WI38 (cell line): Measurements from ENCODE around the gene GOLGA6L7.
"Not testable (repeated sequence)": the region's sequence is repeated elsewhere in the genome, so short reads cannot be mapped to it uniquely, and the experiment has no call there.

Source experiments
- H3K4me3 ChIP-seq: 2 replicates; pipeline ENCODE4 v1.5.1; 2011; ENCODE audit warnings: low read depth, mild to moderate bottlenecking, control low read depth, low read length

GOLGA6L7 gene

DNA sequence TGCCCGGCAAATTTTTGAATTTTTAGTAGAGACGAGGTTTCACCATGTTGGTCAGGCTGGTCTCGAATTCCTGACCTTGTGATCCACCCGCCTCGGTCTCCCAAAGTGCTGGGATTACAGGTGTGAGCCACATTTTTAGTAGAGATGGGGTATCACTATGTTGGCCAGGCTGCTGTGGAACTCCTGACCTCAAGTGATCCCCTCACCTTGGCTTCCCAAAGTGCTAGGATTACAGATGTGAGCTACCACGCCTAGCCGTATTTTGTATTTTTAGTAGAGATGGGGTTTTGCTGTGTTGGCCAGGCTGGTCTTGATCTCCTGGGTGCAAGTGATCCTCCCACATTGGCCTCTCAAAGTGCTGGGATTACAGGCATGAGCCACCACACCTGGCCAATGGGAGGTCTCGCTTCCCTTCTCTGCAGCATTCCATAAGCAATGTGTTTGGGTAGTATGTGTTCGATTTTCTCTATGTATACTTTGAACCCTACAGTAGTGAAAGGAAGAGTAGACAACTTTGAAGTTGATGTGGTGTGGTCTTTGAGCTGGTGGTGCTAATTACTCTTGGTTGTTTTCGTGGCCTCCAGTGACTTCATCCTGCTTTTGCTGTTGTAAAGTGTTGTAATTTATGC, 13.4 kb downstream of the GOLGA6L7 start:
- not testable (repeated sequence) for H3K4me3 ChIP-seq

DNA sequence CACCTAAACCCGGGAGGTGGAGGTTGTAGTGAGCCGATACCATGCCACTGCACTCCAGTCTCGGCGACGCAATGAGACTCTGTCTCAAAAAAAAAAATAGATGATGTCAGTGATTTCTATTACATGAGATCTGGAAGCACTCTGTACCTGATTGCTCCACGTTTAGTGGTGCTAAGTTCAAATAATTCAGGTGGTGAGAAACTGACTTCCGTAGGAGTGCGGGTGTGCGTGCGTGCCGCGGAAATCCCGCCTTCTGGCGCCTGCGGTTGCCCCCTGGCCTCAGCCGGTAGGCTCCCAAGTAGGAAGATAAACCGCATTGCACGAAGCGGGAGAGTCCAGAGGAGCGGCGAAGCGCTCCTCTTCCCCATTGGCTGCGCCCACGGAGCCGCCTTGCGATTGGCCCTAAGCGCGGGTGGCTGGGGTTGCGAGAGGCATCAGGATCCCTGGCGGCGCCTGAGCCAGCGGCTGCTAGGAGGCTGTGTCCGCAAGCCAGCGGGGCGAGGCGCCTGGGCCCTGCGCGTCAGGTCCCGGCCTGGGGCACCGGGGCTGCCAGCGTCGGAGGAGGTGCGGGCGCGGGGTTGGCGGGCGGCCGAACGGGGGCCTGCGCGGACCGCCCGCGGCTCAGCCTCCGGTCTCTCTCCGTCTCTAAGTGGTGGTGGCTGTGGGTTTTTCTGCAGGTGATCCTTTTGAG, 16.4 kb downstream of the GOLGA6L7 start:
- not testable (repeated sequence) for H3K4me3 ChIP-seq

DNA sequence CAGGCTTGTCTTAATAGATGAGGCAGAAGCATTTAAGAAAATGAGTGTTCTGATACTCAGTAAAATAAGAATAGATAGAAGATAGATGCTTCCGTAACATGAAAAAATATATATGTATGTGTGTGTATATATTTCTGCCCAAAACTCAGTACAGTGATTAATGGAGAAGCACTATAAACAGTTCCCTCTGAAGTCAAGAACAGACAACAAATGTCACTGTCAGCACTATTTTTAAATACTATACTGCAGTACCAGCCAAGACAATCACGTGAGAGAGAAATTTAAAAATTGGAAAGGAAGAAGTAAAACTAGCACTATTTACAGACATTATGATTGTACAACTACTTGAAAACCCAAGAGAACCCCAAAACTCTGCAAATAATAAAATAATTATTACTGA, 27.0 kb downstream of the GOLGA6L7 start:
- H3K4me3 ChIP-seq: not testable (repeated sequence)

DNA sequence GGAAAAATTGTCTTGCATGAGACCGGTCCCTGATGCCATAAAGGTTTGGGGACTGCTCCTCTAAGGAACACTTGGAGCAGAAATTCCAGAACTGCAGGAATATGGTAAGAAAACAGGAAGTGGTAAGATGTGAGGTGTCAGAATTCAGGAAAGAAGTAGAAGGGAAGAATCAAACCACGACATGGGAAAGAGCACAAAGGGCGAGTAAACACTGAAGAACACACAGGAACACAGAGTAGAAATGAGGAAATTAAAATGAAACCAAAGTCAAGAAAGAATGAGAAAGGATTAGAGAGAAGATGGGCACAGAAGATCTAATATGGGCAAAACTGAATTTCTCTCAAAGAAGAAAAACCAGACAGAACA, 28.5 kb downstream of the GOLGA6L7 start:
- H3K4me3 ChIP-seq: not testable (repeated sequence)

DNA sequence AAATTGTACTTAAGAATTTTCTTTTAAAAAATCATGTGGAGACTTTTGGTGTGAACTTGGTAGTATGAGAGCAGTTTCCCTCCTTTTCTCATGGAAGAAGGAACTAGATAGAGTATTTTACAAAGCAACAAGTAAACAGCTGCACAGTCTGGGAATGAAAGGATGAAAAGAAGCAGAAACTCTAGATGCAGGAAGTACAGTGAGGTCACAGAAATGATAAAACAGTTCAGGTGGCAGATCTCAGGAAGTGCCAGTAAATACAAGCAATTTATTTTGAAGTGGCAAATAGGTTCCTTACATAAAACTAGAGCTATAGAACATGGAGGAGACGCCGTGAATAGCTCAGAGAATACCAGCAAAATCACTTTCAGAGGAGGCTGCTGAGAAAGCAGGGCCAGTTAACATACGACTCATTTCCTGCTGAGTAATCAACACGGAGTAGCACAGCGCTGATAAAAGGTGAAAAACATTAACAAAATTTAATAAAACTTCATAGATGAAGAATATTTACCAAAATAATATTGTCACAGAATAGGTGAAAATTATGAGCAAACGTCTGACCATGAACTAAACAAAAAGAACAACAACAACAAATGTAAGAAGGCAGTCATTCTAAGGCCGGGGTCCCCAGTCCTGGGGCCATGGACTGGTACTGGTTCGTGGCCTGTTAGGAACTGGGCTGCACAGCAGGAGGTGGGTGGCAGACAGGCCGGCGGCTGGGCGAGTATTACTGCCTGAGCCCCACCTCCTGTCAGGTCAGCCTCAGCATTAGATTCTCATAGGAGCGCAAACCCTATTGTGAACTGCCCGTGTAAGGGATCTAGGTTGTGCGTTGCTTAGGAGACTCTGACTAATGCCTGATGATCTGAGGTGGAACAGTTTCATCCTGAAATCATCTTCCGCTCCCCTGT, 29.2 kb downstream of the GOLGA6L7 start:
- H3K4me3 ChIP-seq: not testable (repeated sequence)

DNA sequence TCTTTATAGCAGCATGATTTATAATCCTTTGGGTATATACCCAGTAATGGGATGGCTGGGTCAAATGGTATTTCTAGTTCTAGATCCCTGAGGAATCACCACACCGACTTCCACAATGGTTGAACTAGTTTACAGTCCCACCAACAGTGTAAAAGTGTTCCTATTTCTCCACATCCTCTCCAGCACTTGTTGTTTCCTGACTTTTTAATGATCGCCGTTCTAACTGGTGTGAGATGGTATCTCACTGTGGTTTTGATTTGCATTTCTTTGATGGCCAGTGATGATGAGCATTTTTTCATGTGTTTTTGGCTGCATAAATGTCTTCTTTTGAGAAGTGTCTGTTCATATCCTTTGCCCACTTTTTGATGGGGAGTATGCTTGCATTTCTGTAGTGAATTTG, 30.3 kb downstream of the GOLGA6L7 start:
- not testable (repeated sequence) for H3K4me3 ChIP-seq

DNA sequence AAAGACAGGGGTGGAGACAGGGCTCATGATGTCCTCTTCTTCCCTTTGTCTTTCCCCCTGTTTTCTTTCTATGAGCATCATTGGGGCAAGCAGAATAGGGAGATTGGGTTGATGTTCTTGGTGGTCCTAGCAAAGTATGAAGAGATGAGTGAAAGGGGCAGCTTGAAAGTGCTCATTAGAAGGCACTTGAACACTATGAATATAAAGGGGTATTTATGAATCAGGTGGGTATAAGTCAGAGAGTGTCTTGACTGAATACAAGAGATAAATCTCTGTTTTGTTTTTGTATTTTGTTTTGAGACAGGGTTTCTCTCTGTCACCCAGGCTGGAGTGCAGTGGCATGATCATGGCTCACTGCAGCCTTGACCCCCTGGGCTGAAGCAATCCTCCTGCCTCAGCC, 34.4 kb downstream of the GOLGA6L7 start:
- H3K4me3 ChIP-seq: not testable (repeated sequence)

DNA sequence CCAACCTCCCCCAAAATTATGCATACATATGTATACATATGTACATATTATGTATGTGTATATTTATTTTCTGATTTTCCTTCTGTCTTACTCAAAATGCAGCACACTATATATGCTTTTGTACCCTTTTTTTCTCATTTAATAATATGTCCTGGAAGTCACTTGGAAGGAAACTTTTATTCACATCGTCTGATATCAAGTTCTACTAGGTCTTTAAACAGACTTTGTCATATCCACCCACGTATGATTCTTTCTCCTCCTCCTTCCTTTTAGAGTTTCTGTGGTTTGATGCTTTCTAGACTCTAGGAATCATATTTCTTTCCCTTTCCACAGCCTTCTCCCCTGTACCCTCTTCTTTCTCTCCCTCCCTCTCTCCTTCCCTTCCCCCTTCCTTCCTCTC, 35.1 kb downstream of the GOLGA6L7 start:
- not testable (repeated sequence) for H3K4me3 ChIP-seq

DNA sequence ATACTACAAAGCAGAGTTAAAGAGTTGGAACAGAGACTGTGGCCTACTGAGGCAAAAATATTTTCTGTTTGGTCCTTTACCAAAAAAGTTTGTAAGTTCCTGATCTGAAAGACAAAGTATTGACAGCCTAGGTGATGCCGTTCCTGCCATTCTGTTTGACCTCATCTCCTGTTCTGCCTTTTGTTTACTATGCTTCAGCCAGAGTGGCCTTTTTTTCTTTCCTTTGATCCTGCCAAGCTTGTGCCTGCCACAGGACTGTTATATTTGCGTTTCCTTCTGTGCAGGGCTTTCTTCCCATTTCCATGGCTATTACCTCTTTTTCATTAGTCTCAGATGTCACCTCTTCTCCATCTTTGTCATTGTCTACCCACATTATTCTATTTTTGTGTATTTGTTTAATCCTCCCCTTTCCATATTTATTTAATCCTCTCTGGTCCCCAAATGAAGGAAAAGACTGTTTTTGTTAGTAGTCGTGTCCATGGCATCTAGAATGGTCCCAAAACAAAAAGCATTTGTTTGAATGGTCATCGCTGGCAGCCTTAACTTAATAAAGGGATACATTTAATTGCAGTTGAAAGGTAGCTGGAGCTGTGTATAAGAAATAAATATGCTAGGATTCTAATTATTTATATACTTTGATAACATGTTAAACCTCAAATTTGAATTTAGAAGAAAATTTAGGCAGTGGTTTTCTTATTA, 36.4 kb downstream of the GOLGA6L7 start:
- H3K4me3 ChIP-seq: not testable (repeated sequence)

DNA sequence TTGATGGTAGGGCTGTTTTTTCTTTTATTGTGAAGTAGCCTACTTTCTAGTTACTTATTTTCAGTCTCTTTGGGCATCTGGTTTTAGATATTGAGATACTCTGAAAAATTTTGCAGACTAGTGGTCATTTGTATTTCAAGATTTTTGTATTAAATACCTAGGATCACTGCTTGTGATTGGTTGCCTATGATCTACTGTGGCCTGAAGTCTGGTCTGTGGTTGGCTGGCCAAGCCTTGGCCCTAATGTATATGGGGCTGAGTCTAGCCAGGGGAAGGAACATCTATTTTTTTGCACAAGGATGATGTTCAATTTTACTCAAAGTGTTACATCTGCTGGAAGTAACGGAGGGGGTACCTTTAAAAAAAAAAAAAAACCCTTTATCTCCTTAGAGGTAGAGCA, 38.0 kb downstream of the GOLGA6L7 start:
- not testable (repeated sequence) for H3K4me3 ChIP-seq

DNA sequence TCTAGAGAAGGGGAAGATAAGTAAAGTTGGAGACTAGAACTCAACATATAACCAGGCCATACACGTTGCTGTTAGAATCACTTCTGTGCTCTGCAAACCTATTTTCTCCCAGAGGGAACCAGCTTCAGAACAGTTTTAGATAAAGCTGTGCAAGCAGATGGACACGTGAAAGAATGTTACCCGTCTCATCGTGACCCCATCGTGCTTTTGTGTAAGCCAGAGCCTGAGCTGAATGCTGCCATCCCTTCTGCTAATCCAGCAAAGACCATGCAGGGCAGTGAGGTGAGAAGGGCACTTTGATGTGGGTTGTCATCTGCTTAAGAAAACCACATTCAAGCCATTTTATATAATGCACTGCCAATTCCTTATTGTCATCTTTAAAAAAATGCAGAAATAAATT, 40.3 kb downstream of the GOLGA6L7 start:
- H3K4me3 ChIP-seq: not testable (repeated sequence)

DNA sequence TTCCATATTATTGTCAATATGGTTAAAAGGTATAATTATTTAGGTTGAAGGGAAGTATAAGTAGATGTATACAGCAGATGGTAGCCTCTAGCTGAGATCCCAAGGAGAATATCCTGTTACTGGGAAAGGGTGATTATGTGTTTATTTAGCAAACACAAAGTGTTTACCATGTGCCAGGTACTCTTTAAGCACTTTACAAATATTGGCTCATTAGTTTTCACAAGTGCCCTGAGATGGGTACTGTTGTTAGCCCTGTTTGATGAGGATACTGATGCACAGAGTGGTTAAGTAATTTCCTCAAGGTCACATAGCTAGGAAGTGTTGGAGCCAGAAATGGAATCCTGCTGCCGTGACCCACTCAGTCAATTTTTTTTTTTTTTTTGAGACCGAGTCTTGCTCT, 48.1 kb downstream of the GOLGA6L7 start:
- H3K4me3 ChIP-seq: not testable (repeated sequence)

DNA sequence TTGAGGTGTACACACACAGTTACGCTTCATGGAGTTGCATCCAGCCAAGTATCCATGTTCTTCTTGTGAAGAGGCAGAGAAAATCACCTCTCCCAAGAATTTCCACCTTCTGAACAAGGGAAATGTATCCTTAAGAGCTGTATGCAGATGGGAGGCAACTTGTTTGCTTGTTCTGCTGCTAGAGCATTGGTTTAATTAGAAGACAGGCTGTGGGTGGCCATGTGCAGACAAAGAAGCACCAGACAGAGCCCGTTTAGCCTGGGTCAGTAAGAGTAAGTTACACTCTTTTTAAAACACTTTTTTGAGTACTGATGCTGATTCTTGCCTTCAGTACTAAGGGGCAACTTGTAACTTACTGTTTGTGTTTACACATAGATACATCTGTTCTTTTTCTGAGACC, 50.2 kb downstream of the GOLGA6L7 start:
- not testable (repeated sequence) for H3K4me3 ChIP-seq

DNA sequence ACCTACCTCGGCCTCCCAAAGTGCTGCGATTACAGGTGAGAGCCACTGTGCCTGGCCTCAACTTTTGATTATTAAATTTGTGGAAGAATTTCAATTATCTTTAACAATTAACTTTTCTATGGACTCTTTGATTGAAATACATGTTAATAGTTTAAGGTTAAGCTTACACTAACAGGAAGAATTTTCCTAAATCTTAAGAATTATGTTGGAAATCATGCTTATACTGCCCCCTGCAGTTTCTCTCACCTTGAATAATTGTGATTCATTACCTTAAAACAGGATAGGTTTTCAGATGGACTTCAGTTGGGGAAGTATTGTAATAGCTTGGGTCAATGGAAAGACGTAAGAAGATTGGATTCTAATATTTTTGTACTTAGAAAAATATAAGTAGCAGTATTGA, 54.2 kb downstream of the GOLGA6L7 start:
- not testable (repeated sequence) for H3K4me3 ChIP-seq
